CD4-positive, alpha-beta T cell treated with Interferon gamma for 1 hour (primary cell): ENCODE measurements around the gene LRRC28.

Experiments
- DNase-seq: peaks from one replicate; pipeline ENCODE4 v3.0.0-alpha.2; 2020

The LRRC28 gene

GRCh38 chr15:99307735-99308134, 56.5 kb downstream of the LRRC28 start:
- no peak for DNase-seq

GRCh38 chr15:99310745-99311144, 59.5 kb downstream of the LRRC28 start:
- no peak for DNase-seq

- DNase-seq: no peak
Measured at GRCh38 chr15:99312228-99312627, 60.9 kb downstream of the LRRC28 start.

GRCh38 chr15:99312794-99313193, 61.5 kb downstream of the LRRC28 start:
- DNase-seq: no peak

DNA sequence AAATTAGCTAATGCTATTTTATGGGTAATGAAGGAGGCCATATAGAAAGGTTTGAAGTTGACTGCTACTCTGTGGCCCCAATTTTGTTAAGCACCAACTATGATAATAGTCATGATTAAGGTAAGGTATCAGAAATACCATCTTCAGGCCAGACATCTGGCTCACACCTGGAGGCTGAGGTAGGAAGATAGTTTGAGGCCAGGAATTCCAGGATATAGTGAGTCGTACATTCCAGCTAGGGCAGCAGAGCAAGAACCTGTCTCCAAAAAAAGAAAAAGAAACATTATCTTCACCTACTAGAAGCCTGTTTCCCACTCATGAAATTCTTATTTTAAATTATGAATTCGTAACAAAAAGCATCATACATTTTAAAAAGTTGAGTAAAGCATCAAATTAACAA, 64.4 kb downstream of the LRRC28 start:
- no peak for DNase-seq

- no peak for DNase-seq
Measured at GRCh38 chr15:99320374-99321215, 69.3 kb downstream of the LRRC28 start.

- DNase-seq: no peak
Measured at GRCh38 chr15:99321468-99321867, 70.2 kb downstream of the LRRC28 start.

GRCh38 chr15:99322643-99323405, 71.5 kb downstream of the LRRC28 start:
- DNase-seq: no peak

DNA sequence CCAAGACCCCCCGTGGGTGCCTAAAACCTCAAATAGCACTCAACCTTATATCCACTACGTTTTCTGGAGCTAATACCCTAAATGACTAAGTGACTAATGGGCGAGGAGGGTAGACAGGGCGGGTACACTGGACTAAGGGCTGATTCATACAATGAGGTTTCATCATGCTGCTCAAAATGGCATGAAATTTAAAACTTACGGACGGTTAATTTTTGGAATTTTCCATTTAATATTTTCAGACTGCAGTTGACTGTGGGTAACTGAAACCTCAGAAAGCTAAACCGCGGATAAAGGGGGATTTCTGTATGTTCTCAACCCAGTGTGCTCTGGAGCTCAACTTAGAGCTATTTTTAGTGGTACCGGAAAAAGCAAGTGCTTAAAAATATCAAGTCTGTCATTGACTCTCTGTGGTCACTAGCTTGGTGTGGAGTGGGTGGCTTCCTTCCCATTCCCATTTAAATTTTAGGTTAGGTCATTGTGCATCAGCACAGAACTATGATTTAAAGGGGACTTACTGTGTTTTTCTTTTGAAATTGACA, 72.9 kb downstream of the LRRC28 start:
- no peak for DNase-seq

GRCh38 chr15:99324700-99325099, 73.4 kb downstream of the LRRC28 start:
- no peak for DNase-seq

GRCh38 chr15:99326235-99326634, 75.0 kb downstream of the LRRC28 start:
- DNase-seq: no peak

GRCh38 chr15:99328106-99329072, 77.1 kb downstream of the LRRC28 start:
- DNase-seq: no peak

GRCh38 chr15:99331381-99331780, 80.1 kb downstream of the LRRC28 start:
- DNase-seq: no peak

DNA sequence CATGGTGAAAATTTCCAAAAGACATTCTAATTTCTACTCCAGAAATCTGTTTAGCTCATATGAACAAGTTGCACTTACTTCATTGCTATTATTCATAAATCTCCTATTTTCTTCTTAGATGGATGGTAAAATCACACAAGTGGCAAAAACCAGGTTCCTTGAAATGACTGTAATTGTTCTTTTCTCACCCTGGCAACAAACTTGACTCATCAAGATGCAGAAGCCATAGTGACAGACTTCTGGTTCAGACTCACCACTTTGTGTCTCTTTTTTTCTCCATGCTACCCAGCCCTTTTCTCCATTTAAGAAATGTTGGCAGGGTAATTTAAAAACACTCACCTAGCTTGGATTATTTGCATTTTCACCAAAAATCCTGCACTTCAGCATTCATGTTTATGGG, 82.1 kb downstream of the LRRC28 start:
- no peak for DNase-seq

GRCh38 chr15:99333981-99334380, 82.7 kb downstream of the LRRC28 start:
- no peak for DNase-seq

DNA sequence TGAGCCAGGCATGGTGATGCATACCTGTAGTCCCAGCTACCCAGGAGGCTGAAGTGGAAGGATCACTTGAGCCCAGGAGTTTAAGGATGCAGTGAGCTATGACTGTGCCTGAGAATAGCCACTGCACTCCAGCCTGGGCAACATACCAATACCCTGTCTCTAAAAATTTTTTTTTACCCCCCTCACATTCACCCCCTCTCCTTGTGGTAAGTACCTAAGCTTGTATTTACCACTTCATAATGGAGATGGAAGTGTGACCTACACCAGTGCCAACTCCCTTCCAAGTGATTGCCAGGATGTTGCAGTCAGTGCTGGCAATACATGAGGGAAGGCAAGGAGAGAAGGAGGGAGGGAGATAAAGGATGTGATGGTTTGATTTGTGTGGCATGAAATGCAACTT, 84.2 kb downstream of the LRRC28 start:
- DNase-seq: no peak

DNA sequence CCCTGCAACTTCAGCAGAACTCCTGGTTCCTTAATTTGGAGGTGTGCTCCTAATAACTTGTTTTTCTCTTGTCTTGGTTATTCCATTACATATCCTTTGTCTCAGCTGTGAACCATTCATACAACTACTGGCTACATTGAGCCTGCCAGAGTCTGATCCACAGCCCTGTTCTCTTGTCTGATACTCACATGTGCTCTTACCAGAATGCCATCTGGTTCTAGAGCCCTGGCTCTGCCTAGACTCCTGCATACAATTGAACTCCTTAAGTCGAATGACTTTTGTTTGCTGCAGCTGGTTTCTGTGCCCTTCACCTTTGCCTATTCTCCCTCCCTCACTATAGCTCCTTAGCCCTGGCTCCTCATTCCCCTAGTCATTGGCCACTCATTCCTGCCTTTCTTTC, 85.5 kb downstream of the LRRC28 start:
- no peak for DNase-seq

- DNase-seq: no peak
Measured at GRCh38 chr15:99340347-99340746, 89.1 kb downstream of the LRRC28 start.

DNA sequence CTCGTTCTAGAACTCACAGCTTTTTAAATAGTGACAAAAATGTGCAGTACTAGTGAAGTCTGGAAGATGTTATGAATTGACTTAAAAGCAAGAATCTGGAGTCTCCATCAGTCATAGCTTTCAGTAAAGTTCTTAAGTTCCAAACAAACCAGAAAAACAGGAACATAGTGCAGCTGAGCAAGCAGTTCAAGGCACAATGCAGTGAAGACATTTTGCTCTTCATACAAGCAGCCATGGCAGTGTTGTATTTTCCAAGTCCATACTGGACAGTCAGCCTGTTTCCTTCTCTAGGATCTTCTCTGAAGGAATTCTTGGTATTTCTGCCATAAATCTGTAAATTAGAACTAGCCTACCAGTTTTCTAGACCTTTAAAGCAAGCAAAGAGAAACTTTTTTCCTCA, 90.5 kb downstream of the LRRC28 start:
- no peak for DNase-seq

DNA sequence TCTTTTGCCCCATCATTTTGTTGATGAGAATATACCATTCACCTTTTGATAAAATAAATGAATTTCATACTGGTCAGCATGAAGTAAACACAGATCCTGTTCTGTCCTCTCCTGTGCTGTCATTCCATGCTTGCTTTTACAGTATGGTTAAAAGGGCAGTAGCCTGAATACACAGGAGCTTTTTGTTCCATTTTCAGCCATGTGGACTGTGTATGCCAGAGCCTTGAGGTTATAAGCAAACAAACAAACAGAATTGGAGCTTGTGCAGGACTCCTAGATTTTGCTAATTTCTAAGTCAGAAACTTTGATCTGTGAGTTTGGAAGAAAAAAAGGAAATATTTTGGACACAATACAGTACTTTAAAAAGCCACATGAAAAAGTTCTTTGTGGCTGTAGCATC, 91.9 kb downstream of the LRRC28 start:
- DNase-seq: no peak

DNA sequence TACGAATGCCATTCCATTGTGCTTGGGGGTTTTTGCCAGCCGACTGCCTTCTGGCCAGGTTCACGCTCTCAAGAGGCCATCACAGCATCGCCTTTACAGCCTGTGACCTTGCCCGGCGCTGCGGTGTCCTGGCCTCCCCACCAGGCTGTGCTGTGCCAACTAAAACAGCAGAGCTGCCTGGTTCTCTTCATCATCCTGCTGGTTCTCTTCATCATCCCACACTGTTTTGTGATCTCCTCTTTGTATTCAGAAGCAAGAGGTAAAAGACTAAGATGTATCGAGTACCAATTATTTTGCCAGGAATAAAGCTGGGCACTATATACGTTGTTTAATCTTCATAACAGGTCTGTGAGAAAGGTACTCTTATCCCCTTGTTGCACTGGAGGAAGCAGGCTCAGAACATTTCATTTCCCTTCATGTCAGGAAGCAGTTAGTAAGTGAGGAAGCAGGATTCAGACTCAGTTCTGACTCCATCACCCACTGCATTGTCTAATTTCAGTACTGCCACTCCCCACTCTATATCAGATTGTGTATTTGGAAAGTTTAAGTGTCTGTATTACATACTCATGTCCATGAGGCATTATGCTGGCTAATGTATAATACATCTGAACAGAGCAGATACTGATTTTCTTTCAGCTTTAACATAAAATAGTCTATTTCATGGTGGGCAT, 92.7 kb downstream of the LRRC28 start:
- DNase-seq: peak; percentile 26

DNA sequence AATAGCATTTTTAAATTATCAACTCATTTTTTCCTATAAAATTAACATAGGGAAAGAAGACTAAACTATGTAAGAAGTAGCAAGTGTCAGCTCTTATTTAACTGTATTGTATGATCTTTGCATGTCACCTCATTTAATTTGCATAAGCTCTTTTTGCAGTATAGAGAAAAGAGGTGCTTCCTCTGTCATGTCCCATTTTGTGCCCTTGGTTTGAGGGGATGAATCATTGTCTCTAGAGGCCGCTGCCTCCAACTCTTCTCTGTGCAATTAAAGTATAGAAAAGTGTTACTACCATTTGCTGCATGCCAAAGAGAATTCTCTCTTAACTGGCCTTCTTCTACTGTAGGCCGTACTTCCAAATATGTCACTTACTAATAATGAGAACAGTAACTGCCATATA, 93.4 kb downstream of the LRRC28 start:
- DNase-seq: no peak
